Type B pancreatic cell (in vitro differentiated cells): ENCODE results near the gene CSF1R. TPM values are rescaled to one million over a fixed set of nuclear protein-coding genes. Genes with fewer than 3 reads are reported as not detected.

Experiments
- DNase-seq: peaks from one replicate; pipeline ENCODE4 v3.0.0; 2021; ENCODE audit warnings: mixed read lengths; ENCODE audit not compliant: unreplicated experiment; ENCODE audit errors: extremely low spot score
- H3K27ac Mint-ChIP-seq: 2 replicates; pipeline ENCODE4 v1.8.0; 2021; ENCODE audit warnings: mild to moderate bottlenecking, mixed read lengths
- H3K27me3 Mint-ChIP-seq: 2 replicates; pipeline ENCODE4 v1.8.0; 2021; ENCODE audit warnings: mixed read lengths
- H3K36me3 Mint-ChIP-seq: 2 replicates; pipeline ENCODE4 v1.8.0; 2021; ENCODE audit warnings: mixed read lengths
- H3K4me1 Mint-ChIP-seq: one replicate; pipeline ENCODE4 v1.8.0; 2021; ENCODE audit warnings: mixed read lengths; ENCODE audit not compliant: unreplicated experiment
- H3K4me3 Mint-ChIP-seq: 2 replicates; pipeline ENCODE4 v1.8.0; 2021; ENCODE audit warnings: mild to moderate bottlenecking, mixed read lengths
- H3K9me3 Mint-ChIP-seq: 2 replicates; pipeline ENCODE4 v1.8.0; 2021; ENCODE audit warnings: mixed read lengths
- total RNA-seq: library from RNA; stranded (reverse); gene quantifications from 2 replicates; pipeline ENCODE4 v1.2.1, GENCODE V29; 2021; ENCODE audit warnings: low replicate concordance
- TF ChIP-seq, protein P1 (sequence below): fragments of 200-600 bp; sonication (generic); conservative IDR thresholded peaks from 2 replicates; pipeline ENCODE4 v1.5.0; 2021; ENCODE audit warnings: antibody characterized with exemption, mild to moderate bottlenecking

The CSF1R gene
- total RNA-seq, 1 donor from 2014 or later = 4.0 TPM

DNA sequence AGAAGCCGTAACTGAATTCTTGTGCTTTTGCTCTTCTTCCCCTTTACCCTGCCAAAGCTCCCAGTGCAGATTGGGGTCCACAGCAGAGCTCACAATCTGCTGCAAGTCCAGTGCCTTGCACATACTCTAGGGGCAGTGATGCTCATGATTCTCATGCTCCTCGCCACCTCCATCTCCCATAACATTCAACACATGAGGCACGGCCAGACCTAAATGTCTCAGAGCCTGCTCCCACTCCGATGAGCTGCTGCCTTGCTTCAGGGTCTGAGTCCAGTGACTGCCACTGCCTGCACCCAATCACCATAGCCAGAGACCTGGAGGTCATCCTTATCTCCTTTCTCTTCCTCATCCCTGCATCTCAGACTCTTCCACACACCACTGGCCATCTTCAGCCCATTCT lies 10.5 kb downstream of the CSF1R start:
- peak; percentile 43 for DNase-seq
- peaks cover 13% of the 10 kb centered on the region for H3K4me1 Mint-ChIP-seq
- H3K27me3 Mint-ChIP-seq = peaks cover 14% of the 10 kb centered on the region
- H3K27ac Mint-ChIP-seq = no peak overlapping the region
- no peaks in the 10 kb centered on the region for H3K36me3 Mint-ChIP-seq
- TF ChIP-seq, protein P1, sequence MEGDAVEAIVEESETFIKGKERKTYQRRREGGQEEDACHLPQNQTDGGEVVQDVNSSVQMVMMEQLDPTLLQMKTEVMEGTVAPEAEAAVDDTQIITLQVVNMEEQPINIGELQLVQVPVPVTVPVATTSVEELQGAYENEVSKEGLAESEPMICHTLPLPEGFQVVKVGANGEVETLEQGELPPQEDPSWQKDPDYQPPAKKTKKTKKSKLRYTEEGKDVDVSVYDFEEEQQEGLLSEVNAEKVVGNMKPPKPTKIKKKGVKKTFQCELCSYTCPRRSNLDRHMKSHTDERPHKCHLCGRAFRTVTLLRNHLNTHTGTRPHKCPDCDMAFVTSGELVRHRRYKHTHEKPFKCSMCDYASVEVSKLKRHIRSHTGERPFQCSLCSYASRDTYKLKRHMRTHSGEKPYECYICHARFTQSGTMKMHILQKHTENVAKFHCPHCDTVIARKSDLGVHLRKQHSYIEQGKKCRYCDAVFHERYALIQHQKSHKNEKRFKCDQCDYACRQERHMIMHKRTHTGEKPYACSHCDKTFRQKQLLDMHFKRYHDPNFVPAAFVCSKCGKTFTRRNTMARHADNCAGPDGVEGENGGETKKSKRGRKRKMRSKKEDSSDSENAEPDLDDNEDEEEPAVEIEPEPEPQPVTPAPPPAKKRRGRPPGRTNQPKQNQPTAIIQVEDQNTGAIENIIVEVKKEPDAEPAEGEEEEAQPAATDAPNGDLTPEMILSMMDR = peak; percentile 28
- H3K9me3 Mint-ChIP-seq = no peaks in the 10 kb centered on the region
- no peak overlapping the region for H3K4me3 Mint-ChIP-seq

DNA sequence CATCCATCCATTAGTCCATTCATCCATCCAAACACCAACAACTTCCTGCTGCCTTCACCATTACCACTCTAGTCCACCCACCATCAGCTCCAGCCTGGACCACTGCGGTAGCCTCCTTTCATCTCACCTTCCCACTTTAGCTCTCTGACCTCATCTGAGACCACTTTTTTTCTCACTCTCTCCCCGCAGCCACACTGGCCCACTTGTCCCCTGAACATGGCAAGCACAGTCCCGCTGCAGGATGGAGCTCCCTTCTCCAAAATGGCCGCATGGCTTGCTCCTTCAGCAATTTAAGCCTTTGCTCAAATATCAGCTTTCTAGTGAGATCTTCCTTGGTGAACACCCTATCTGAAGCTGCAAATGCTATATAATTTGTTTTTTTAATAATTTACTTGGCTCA lies 11.1 kb downstream of the CSF1R start:
- peaks cover 13% of the 10 kb centered on the region for H3K4me1 Mint-ChIP-seq
- no peaks in the 10 kb centered on the region for H3K9me3 Mint-ChIP-seq
- TF ChIP-seq, protein P1 = no peak
- H3K27me3 Mint-ChIP-seq = peaks cover 14% of the 10 kb centered on the region
- no peak overlapping the region for H3K27ac Mint-ChIP-seq
- peak; percentile 40 for DNase-seq
- no peaks in the 10 kb centered on the region for H3K36me3 Mint-ChIP-seq
- H3K4me3 Mint-ChIP-seq = no peak overlapping the region

DNA sequence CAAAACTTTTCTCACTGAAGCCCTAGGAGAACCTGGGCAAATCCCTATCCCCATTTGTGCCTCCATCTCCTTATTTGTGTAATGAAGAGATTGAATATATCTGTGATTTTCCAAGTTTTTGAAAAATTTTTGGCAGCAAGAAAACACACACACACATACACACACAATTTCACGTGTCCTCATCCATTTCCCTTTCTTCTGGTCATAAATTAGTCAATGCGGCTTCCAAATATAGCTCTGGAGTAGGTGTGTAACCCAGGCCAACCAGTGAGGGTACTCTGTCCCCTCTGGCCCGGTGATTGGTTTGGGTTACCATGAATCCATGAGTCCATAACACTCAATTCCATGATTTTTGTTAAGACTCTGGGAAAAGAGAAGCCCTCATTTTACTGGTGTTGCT lies 12.7 kb downstream of the CSF1R start:
- Mint-ChIP-seq H3K4me3 (no peak overlapping the region), H3K27ac (no peak overlapping the region), H3K27me3 (peaks cover 9% of the 10 kb centered on the region), H3K36me3 (no peaks in the 10 kb centered on the region), H3K4me1 (peaks cover 4% of the 10 kb centered on the region), H3K9me3 (no peaks in the 10 kb centered on the region)
- TF ChIP-seq, protein P1 = no peak
- DNase-seq = peak; percentile 4

DNA sequence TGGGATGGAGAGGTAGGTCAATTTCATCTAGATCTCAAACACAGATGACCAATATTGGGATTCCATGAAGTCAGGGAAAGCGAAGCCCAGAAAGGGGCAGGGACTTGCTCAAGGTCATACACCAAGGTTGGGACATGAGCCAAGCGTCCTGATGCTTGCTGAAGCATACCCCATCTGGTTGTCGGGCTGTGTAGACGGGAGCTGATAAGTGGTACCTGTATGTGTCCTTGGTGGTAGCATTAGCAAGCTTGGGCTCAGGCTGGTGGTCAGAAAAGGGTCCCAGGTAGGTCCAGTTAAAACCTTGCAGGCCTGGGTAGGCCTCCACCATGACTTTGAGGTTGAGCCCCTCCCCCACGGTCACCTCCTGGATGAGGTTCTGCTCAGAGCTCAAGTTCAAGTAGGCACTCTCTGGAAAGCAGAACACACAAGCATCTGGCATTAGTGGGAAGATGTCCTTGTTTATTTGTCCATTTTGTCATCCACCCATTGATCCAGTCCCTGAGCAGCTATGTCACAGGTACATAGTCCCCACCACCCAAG lies 13.2 kb downstream of the CSF1R start:
- H3K4me1 Mint-ChIP-seq = no peaks in the 10 kb centered on the region
- no peak overlapping the region for H3K4me3 Mint-ChIP-seq
- H3K27me3 Mint-ChIP-seq = peaks cover 5% of the 10 kb centered on the region
- no peak overlapping the region for H3K27ac Mint-ChIP-seq
- TF ChIP-seq, protein P1 = no peak
- H3K9me3 Mint-ChIP-seq = no peaks in the 10 kb centered on the region
- peak; percentile 44 for DNase-seq
- no peaks in the 10 kb centered on the region for H3K36me3 Mint-ChIP-seq

DNA sequence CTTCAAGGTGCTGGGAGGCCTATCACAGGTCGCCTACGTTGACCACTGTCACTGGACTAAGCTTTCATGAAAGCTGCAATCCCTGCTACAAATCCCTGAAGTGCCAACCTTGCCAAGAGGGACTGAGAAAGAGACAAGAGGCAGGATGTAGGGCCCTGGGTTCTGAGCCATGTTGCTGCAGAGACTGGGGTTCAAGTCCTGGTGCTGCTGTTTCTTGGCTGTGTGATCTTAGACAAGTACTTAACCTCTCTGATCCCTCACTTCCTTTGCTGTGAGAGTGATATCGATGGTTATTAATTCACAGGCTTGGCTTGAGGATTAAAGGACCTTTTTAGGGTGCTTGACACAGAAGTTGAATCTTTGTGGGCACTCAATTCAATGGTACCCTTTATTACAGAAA lies 15.5 kb downstream of the CSF1R start:
- no peak overlapping the region for H3K4me3 Mint-ChIP-seq

More for the DNA sequence above, 15.5 kb downstream of the CSF1R start:
- Mint-ChIP-seq H3K4me1 (no peaks in the 10 kb centered on the region), H3K9me3 (no peaks in the 10 kb centered on the region), H3K27me3 (peaks cover 5% of the 10 kb centered on the region), H3K27ac (no peak overlapping the region), H3K36me3 (no peaks in the 10 kb centered on the region)
- DNase-seq = no peak
- TF ChIP-seq, protein P1 = no peak
